Measurements from ENCODE around the gene PTBP1. TPM values are rescaled to one million over a fixed set of nuclear protein-coding genes. Genes with fewer than 3 reads are reported as not detected.

Gene PTBP1
- total RNA-seq, 1 experiment from 2014 or later = 515 TPM

DNA sequence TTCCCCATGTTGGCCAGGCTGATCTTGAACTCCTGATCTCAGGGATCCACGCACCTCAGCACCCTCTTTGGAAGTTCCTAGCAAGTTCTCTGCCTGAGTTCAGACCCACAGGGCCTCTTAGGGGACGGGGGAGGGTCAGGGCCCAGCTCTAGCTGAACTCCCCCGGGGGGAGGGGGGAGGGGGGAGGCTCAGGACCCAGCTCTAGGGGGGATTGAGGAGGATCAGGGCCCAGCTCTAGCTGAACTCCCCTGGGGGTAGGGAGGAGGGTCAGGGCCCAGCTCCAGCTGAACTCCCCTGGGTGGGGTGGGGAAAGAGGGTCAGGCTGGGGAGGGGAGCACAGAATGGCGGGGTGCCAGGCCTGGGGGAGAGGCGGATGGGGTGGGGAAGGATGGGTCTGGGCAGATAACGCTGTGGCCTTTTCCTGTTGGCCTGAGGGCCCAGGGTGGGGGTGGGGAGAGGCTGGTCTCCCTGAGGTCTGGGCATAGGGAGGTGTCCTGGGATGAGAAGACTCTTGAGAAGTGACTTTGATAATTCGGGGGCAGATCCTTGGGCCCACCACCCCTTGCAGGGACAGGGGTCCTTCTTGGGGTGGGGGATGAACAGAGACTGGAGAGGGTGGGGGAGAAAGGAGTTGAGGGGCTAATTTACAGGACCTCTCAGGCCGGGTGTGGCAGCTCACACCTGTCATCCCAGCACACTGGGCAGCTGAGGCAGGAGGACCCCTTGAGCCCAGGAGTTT lies 5.5 kb upstream of the PTBP1 start:
- Histone ChIP-seq H3K9me3 (ENCODE audit: control insufficient read depth, insufficient read depth, low read depth, low read length) (no peaks in the 10 kb centered on the region), H3K4me1 (ENCODE audit: control insufficient read depth, insufficient read depth, low read length) (peaks cover 24% of the 10 kb centered on the region), H3K27me3 (ENCODE audit: control insufficient read depth, insufficient read depth, low read length) (no peaks in the 10 kb centered on the region), H3K27ac (ENCODE audit: low read length) (peak overlapping the region; percentile 39), H3K36me3 (ENCODE audit: control insufficient read depth, insufficient read depth, low read length) (no peaks in the 10 kb centered on the region; the same call in 1 of the 2 replicates), H3K4me3 (ENCODE audit: low read depth in 2 of 2, low read length in 2 of 2) (no peak overlapping the region)
- no peak for DNase-seq (ENCODE audit: low read depth, low spot score)
- BruUV-seq (replicated peaks) = no TSS peak
- TF ChIP-seq SIN3A (IDR thresholded peaks at IDR 0.05; ENCODE audit: borderline replicate concordance, insufficient read depth, low read depth, low read length) = no peak
- TF ChIP-seq POLR2AphosphoS5 (IDR thresholded peaks at IDR 0.05; ENCODE audit: low read depth, low read length) = no peak
- in situ Hi-C loops (cut with HindIII; ENCODE audit: low pct_unique_long_range_greater_than_20kb, low sequenced_read_pairs) (no loop called here), intact Hi-C loops (cut with micrococcal nuclease; ENCODE audit: unreplicated experiment) (no loop called here)
- POLR2A ChIA-PET = no interaction called here
- CTCF ChIA-PET = interaction anchor here (0.6 kb wide), 1 partner anchor 9 kb away, joined by 10 read pairs; no protein-coding TSS in a partner anchor
- no peak for ATAC-seq

DNA sequence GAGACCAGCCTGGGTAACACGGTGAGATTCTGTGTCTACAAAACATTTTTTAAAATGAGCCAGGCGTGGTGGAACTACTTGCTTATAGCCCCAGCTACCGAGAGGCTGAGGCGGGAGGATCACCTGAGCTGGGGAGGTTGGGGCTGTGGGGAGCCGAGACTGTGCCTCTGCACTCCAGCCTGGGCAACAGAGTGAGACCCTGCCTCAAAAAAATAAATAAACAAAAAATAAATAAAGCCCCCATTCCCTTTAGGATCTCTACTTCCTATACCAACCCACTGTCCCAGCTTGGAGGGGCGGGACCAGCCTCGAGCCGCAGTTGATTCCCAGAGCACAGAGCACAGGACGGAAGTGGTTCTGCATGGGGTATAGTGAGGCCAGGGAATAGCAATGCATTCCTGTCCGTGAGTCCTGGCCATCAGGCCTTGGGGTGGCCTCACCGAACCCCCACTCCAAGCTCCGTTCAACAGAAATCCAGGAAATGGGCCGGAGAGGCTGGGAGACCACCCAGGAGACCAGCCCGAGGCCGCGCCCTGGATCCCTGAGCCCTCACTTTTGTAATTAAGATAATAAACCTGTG lies 4.9 kb upstream of the PTBP1 start:
- Histone ChIP-seq H3K27ac (ENCODE audit: low read length) (peak overlapping the region; percentile 18), H3K9me3 (ENCODE audit: control insufficient read depth, insufficient read depth, low read depth, low read length) (no peaks in the 10 kb centered on the region), H3K4me3 (ENCODE audit: low read depth in 2 of 2, low read length in 2 of 2) (no peak overlapping the region), H3K36me3 (ENCODE audit: control insufficient read depth, insufficient read depth, low read length) (no peaks in the 10 kb centered on the region; the same call in 1 of the 2 replicates), H3K27me3 (ENCODE audit: control insufficient read depth, insufficient read depth, low read length) (no peaks in the 10 kb centered on the region), H3K4me1 (ENCODE audit: control insufficient read depth, insufficient read depth, low read length) (peaks cover 24% of the 10 kb centered on the region)
- POLR2A ChIA-PET = no interaction called here
- CTCF ChIA-PET = interaction anchor here (0.5 kb wide), 1 partner anchor 127 kb away, joined by 8 read pairs; no protein-coding TSS in a partner anchor
- no TSS peak for BruUV-seq (replicated peaks)
- intact Hi-C loops (cut with micrococcal nuclease; ENCODE audit: unreplicated experiment) (no loop called here), in situ Hi-C loops (cut with HindIII; ENCODE audit: low pct_unique_long_range_greater_than_20kb, low sequenced_read_pairs) (no loop called here)
- ATAC-seq = no peak
- DNase-seq (ENCODE audit: low read depth, low spot score) = no peak
- TF ChIP-seq TCF7L2 (IDR thresholded peaks at IDR 0.05; ENCODE audit: low read depth, low read length) = no peak
- TF ChIP-seq, protein P1, sequence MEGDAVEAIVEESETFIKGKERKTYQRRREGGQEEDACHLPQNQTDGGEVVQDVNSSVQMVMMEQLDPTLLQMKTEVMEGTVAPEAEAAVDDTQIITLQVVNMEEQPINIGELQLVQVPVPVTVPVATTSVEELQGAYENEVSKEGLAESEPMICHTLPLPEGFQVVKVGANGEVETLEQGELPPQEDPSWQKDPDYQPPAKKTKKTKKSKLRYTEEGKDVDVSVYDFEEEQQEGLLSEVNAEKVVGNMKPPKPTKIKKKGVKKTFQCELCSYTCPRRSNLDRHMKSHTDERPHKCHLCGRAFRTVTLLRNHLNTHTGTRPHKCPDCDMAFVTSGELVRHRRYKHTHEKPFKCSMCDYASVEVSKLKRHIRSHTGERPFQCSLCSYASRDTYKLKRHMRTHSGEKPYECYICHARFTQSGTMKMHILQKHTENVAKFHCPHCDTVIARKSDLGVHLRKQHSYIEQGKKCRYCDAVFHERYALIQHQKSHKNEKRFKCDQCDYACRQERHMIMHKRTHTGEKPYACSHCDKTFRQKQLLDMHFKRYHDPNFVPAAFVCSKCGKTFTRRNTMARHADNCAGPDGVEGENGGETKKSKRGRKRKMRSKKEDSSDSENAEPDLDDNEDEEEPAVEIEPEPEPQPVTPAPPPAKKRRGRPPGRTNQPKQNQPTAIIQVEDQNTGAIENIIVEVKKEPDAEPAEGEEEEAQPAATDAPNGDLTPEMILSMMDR (IDR thresholded peaks at IDR 0.05) = no peak
- TF ChIP-seq POLR2AphosphoS5 (IDR thresholded peaks at IDR 0.05; ENCODE audit: low read depth, low read length) = no peak
- TF ChIP-seq, protein P2, sequence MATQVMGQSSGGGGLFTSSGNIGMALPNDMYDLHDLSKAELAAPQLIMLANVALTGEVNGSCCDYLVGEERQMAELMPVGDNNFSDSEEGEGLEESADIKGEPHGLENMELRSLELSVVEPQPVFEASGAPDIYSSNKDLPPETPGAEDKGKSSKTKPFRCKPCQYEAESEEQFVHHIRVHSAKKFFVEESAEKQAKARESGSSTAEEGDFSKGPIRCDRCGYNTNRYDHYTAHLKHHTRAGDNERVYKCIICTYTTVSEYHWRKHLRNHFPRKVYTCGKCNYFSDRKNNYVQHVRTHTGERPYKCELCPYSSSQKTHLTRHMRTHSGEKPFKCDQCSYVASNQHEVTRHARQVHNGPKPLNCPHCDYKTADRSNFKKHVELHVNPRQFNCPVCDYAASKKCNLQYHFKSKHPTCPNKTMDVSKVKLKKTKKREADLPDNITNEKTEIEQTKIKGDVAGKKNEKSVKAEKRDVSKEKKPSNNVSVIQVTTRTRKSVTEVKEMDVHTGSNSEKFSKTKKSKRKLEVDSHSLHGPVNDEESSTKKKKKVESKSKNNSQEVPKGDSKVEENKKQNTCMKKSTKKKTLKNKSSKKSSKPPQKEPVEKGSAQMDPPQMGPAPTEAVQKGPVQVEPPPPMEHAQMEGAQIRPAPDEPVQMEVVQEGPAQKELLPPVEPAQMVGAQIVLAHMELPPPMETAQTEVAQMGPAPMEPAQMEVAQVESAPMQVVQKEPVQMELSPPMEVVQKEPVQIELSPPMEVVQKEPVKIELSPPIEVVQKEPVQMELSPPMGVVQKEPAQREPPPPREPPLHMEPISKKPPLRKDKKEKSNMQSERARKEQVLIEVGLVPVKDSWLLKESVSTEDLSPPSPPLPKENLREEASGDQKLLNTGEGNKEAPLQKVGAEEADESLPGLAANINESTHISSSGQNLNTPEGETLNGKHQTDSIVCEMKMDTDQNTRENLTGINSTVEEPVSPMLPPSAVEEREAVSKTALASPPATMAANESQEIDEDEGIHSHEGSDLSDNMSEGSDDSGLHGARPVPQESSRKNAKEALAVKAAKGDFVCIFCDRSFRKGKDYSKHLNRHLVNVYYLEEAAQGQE (IDR thresholded peaks at IDR 0.05; ENCODE audit: insufficient read depth in 1 of 2, low read depth in 2 of 2, low read length in 1 of 2) = no peak
- no peak for TF ChIP-seq SIN3A (IDR thresholded peaks at IDR 0.05; ENCODE audit: borderline replicate concordance, insufficient read depth, low read depth, low read length)

Measured in Panc1 (cell line).